HG02938 (cell line): ENCODE data around the gene CSNK2A1.
"Not testable (repeated sequence)": the region's sequence is repeated elsewhere in the genome, so short reads cannot be mapped to it uniquely, and the experiment has no call there.

ENCODE experiments used
- ATAC-seq: cut with Tn5 transposase; IDR thresholded peaks from one replicate; pipeline ENCODE4 v1.9.1; 2021; ENCODE audit warnings: mild to moderate bottlenecking, moderate library complexity; ENCODE audit not compliant: unreplicated experiment

The CSNK2A1 gene

DNA sequence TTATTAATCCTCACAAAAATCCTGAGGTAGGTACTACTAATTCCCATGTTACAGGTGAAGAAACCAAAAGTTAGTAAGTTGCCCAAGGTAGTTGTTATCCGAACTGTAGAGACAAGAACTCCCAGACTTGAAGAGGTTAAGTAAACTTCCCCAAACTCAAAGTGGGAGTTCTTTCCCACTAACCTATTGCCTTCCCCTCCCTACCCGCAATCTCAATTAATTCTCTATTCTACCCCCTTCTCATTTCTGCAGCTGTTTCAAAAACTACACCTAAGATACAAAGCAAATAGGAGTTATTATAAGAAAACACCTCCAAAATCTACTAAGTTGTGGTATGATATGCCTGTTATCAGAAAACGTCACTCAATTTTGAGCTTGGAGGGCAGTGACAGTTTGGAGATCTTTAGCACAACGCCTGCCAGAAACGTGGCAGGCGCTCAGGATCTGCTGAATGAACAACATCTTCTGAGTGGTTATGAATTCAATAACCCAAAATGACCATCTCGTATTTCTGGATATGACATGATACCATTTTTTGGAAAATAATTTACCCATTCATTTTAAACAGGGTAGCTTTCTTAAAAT is 7.1 kb downstream of the CSNK2A1 start:
- no peak for ATAC-seq

- ATAC-seq, result no peak
Observed at GRCh38 chr20:535958-536357, 7.6 kb downstream of the CSNK2A1 start.

- ATAC-seq, result no peak
Observed at GRCh38 chr20:533526-533925, 10.1 kb downstream of the CSNK2A1 start.

- no peak for ATAC-seq
Observed at GRCh38 chr20:532530-532929, 11.1 kb downstream of the CSNK2A1 start.

GRCh38 chr20:531608-532007 is 12.0 kb downstream of the CSNK2A1 start:
- no peak for ATAC-seq

DNA sequence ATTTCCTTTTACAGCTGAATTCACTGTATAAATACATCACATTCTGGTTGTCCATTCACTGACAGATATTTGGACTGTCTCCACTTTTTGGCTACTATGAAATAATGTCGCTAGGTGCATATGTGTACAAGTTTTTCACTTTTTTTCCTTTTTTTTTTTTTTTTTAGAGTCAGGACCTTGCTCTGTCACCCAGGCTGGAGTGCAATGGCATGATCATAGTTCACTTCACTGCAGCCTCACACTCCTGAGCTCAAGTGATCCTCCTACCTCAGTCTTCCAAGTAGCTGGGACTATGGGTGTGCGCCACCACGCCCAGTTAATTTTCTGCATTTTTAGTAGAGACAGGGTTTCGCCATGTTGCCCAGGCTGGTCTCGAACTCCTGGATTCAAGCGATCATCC is 13.3 kb downstream of the CSNK2A1 start:
- ATAC-seq, result no peak

- no peak for ATAC-seq
Observed at GRCh38 chr20:528923-529604, 14.5 kb downstream of the CSNK2A1 start.

GRCh38 chr20:527571-527886 is 16.1 kb downstream of the CSNK2A1 start:
- no peak for ATAC-seq

DNA sequence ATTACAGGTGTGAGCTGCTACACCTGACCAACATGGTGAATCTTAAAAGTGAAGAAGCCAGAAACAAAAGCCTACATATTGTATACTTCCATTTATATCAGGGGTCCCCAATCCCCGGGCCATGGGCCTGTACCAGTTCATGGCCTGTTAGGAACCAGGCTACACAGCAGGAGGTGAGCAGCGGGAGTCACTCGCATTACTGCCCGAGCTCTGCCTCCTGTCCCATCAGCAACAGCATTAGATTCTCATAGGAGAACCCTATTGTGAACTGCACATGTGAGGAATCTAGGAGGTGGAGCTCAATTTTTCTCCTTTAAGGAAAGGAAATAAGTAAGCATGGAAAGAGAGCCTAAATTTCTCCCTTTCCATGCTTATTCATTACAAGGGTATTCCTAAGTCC is 21.7 kb downstream of the CSNK2A1 start:
- no peak for ATAC-seq

DNA sequence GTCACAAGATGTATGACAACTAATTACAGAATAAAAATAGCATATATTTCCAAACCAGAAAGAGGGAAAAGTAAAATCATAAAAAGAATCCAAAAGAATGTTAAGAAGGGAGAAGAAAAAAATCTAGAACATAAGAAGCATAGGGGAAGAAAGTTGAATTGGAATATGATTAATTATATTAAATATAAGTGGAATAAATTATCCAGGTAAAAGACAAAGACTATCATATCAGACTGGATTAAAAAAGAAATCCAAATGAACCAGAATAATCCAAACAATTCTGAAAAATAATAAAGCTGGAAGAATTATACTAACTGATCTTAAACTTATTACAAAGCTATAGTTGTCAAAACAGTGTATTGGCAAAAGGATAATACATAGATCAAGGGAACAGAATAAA is 23.6 kb downstream of the CSNK2A1 start:
- no peak for ATAC-seq

GRCh38 chr20:517221-517620 is 26.4 kb downstream of the CSNK2A1 start:
- ATAC-seq, result no peak

GRCh38 chr20:516799-517198 is 26.8 kb downstream of the CSNK2A1 start:
- no peak for ATAC-seq

GRCh38 chr20:515696-516095 is 27.9 kb downstream of the CSNK2A1 start:
- no peak for ATAC-seq

DNA sequence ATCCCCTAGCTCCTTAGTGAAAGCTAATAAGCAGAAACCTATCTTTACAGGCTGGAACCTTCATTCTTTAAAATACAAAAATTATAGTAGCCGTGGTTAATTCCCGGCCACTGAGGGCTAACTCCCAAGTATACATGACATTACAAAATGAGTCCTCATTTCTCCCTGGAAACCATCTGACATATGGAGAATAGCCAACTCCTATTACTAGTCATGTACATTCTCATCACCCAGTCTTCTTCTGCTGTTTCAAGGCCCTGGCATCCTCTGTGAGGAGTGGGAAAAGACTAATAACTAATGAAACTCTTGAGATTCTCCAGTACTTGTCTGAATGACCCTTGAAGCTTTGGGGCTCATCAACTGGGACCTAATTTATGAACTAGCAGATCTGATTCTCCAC is 30.2 kb downstream of the CSNK2A1 start:
- no peak for ATAC-seq

GRCh38 chr20:510328-511057 is 33.1 kb downstream of the CSNK2A1 start:
- ATAC-seq, result not testable (repeated sequence)

- ATAC-seq, result not testable (repeated sequence)
Observed at GRCh38 chr20:508364-508787, 35.2 kb downstream of the CSNK2A1 start.

- no peak for ATAC-seq
Observed at GRCh38 chr20:507761-508332, 35.7 kb downstream of the CSNK2A1 start.

GRCh38 chr20:507006-507758 is 36.4 kb downstream of the CSNK2A1 start:
- ATAC-seq, result no peak

DNA sequence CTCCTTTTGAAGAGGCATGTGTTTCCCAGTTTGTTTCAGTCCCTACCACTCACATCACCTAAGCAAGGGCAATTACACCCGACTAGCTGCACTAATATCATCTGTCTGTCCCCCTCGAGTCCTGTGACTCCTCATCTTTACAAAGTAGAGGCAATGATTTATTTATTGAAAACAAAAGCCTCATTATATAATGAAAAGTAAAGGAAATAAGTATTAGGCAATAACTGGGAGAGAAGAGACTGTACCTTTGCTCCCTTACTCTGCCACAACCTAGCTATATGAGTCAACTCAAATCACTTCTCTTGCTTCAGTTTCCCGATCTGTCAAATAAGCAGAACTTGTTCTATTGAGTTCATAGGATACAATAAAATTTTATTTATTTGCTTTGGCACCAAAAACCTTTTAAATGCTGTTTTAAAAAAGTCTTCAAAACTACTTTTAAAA is 38.9 kb downstream of the CSNK2A1 start:
- no peak for ATAC-seq

GRCh38 chr20:503048-503737 is 40.4 kb downstream of the CSNK2A1 start:
- no peak for ATAC-seq

DNA sequence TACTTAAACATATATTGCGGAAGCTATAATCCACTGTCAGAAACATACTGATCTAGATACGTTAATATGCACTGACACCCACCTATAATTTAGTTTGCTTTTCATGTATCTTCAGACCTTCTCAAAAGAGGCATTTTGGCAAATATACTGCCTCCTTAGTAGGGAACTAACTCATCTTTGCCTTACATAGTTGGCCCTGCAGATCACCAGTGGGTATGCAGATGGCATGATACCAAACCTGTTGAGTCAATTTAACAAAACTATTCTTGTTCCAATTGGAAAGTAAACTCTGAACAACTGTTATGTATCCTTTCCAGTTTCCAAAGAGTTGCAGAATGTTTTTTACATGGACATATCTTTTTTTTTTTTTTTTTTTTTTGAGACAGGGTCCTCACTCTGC is 45.6 kb downstream of the CSNK2A1 start:
- no peak for ATAC-seq
